ENCODE measurements around the gene GRK3.

DNA sequence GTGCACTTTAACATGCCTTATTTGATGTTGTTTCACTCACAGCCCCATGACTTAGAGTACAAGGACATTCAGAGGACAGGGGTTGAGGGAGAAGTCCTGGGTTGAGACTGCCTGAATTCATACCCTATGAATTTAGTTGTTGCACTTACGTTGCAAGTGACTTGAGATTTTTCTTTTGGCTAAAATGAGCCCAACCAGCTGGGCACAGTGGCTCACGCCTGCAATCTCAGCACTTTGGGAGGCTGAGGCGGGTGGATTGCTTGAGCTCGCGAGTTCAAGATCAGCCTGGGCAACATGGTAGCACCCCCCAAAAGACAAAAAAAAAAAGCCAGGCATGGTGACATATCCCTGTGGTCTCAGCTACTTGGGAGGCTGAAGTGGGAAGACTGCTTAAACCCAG lies 7.3 kb upstream of the GRK3 start:
- TF ChIP-seq SUZ12 (IDR thresholded peaks at IDR 0.05; ENCODE audit: extremely low read depth, insufficient read depth, insufficient read length) = no peak
- TF ChIP-seq ZNF274 (IDR thresholded peaks at IDR 0.05; ENCODE audit: low read depth, low read length) = no peak

Measured in NT2/D1 (cell line).